Endodermal cell (in vitro differentiated cells): Measurements from ENCODE around the gene DGCR6L. TPM values are rescaled to one million over a fixed set of nuclear protein-coding genes. Genes with fewer than 3 reads are reported as not detected.

Source experiments
- DNase-seq: peaks from one replicate; pipeline ENCODE4 v3.0.0-alpha.2; 2017
- H3K27ac ChIP-seq: 2 replicates; pipeline ENCODE4 v1.5.1; 2013; ENCODE audit warnings: mild to moderate bottlenecking, low read depth, low read length, moderate library complexity
- H3K27me3 ChIP-seq: 2 replicates; pipeline ENCODE4 v1.6.1; 2013; ENCODE audit warnings: mild to moderate bottlenecking, low read length, moderate library complexity; ENCODE audit not compliant: insufficient read depth, control insufficient read depth, poor library complexity, severe bottlenecking
- H3K36me3 ChIP-seq: 2 replicates; pipeline ENCODE4 v1.7.0; 2013; ENCODE audit warnings: mild to moderate bottlenecking, low read length, moderate library complexity; ENCODE audit not compliant: control insufficient read depth, insufficient read depth
- H3K4me1 ChIP-seq: one replicate; pipeline ENCODE4 v1.7.0; 2013; ENCODE audit warnings: low read length; ENCODE audit not compliant: control insufficient read depth, insufficient read depth
- H3K4me3 ChIP-seq: 2 replicates; pipeline ENCODE4 v1.5.1; 2013; ENCODE audit warnings: mild to moderate bottlenecking, low read length, moderate library complexity
- H3K9ac ChIP-seq: 2 replicates; pipeline ENCODE4 v1.6.1; 2013; ENCODE audit warnings: mild to moderate bottlenecking, low read length, moderate library complexity; ENCODE audit not compliant: poor library complexity, severe bottlenecking; ENCODE audit errors: extremely low read depth
- H3K9me3 ChIP-seq: 2 replicates; pipeline ENCODE4 v1.6.1; 2013; ENCODE audit warnings: mild to moderate bottlenecking, low read length, moderate library complexity; ENCODE audit not compliant: control insufficient read depth
- H3K27ac Mint-ChIP-seq: 2 replicates; pipeline ENCODE4 v1.8.0; 2020; ENCODE audit warnings: mixed read lengths
- H3K27me3 Mint-ChIP-seq: 2 replicates; pipeline ENCODE4 v1.8.0; 2021; ENCODE audit warnings: mild to moderate bottlenecking, mixed read lengths; ENCODE audit not compliant: insufficient read depth
- H3K36me3 Mint-ChIP-seq: 2 replicates; pipeline ENCODE4 v1.8.0; 2020; ENCODE audit warnings: low read depth, mixed read lengths
- H3K4me1 Mint-ChIP-seq: 2 replicates; pipeline ENCODE4 v1.8.0; 2020; ENCODE audit warnings: mixed read lengths
- H3K4me3 Mint-ChIP-seq: 2 replicates; pipeline ENCODE4 v1.8.0; 2020; ENCODE audit warnings: mild to moderate bottlenecking, moderate library complexity, mixed read lengths
- H3K9me3 Mint-ChIP-seq: 2 replicates; pipeline ENCODE4 v1.8.0; 2020; ENCODE audit warnings: mild to moderate bottlenecking, mixed read lengths
- WGBS, 2 experiments: methylation state at CpG; one replicate each; pipeline versions ENCODE4 v1.1.5 to v1.1.7; 2013; ENCODE audit warnings: missing lambda C conversion rate in 2 of 2, mixed read lengths in 1 of 2; ENCODE audit not compliant: insufficient coverage in 1 of 2, insufficient read length in 1 of 2; 5-methylcytosine and 5-hydroxymethylcytosine counted together
- total RNA-seq, 2 donors: library from RNA; stranded (reverse); fragmentation: NEBNext Ultra II Directional in 1 of 2; extraction: Animal tissue kit (Norgen Biotek cat#: 25700) in 1 of 2; gene quantifications; 2 replicates in 1 of 2; 3 replicates in 1 of 2; pipeline ENCODE4 v1.2.1, GENCODE V29; 2021
- TF ChIP-seq, protein P1 (sequence below): fragments of 200-600 bp; sonication (generic); conservative IDR thresholded peaks from 2 replicates; pipeline ENCODE4 v1.5.0; 2021; ENCODE audit warnings: antibody characterized with exemption, mild to moderate bottlenecking

The DGCR6L gene
- total RNA-seq, 2 donors from 2014 or later = 51.3 to 53.7 TPM

DNA sequence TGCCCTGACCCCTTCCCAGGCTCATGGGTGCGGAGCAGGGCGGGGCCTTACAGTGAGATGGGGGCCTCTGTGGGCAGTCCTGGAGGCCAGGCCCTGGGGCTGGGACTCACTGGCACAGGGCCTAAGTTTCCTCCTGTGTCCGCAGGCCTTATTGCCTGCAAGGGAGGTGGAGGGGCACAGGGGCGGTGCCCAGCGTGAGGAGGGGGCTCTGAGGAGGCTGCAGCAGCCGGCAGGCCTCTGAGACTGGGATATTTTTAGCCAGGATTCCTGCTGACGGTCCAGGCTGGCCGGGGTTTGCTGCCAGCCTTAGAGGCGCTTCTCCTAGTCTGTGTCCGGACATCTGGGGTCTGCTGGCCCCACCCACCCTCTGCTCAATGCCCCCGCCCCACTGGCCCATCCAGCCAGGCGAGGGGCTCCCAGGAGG is 46.1 kb downstream of the DGCR6L start:
- Mint-ChIP-seq H3K4me1 (peaks cover 4% of the 10 kb centered on the region), H3K4me3 (no peak overlapping the region), H3K9me3 (no peaks in the 10 kb centered on the region), H3K36me3 (no peaks in the 10 kb centered on the region), H3K27me3 (no peaks in the 10 kb centered on the region), H3K27ac (no peak overlapping the region)
- DNase-seq = no peak
- Histone ChIP-seq H3K9me3 (no peaks in the 10 kb centered on the region), H3K4me1 (no peaks in the 10 kb centered on the region), H3K36me3 (no peaks in the 10 kb centered on the region), H3K27ac (no peak overlapping the region), H3K4me3 (no peak overlapping the region), H3K27me3 (no peaks in the 10 kb centered on the region), H3K9ac (no peak overlapping the region)
- 92 to 93% methylated on average over 7 to 12 of the region's 12 CpGs for WGBS, 2 experiments
- TF ChIP-seq, protein P1, sequence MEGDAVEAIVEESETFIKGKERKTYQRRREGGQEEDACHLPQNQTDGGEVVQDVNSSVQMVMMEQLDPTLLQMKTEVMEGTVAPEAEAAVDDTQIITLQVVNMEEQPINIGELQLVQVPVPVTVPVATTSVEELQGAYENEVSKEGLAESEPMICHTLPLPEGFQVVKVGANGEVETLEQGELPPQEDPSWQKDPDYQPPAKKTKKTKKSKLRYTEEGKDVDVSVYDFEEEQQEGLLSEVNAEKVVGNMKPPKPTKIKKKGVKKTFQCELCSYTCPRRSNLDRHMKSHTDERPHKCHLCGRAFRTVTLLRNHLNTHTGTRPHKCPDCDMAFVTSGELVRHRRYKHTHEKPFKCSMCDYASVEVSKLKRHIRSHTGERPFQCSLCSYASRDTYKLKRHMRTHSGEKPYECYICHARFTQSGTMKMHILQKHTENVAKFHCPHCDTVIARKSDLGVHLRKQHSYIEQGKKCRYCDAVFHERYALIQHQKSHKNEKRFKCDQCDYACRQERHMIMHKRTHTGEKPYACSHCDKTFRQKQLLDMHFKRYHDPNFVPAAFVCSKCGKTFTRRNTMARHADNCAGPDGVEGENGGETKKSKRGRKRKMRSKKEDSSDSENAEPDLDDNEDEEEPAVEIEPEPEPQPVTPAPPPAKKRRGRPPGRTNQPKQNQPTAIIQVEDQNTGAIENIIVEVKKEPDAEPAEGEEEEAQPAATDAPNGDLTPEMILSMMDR = no peak

DNA sequence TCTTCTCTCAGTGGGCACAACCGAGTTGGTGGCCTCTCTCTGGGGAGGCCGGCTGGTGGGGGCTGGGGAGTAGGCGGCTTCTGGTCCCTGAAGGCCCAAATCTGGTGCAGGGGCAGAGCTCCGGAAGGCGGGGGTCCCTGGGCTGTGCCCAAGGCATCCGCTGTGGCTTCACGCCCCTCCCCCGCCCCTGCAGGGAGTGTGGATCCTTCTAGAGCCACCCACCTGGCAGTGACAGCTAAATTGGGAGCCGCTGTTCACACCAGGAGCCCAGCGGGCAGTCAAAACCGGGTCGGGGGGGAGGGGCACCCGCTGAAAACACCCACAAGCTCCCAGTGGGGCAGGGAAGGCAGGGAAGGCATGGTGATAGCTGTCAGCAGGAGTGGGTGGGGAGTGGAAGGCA is 47.2 kb downstream of the DGCR6L start:
- Mint-ChIP-seq H3K4me1 (peaks cover 4% of the 10 kb centered on the region), H3K27ac (no peak overlapping the region), H3K4me3 (no peak overlapping the region), H3K27me3 (no peaks in the 10 kb centered on the region), H3K36me3 (no peaks in the 10 kb centered on the region), H3K9me3 (no peaks in the 10 kb centered on the region)
- H3K4me1 ChIP-seq = no peaks in the 10 kb centered on the region
- H3K4me3 ChIP-seq = no peak overlapping the region
- WGBS, 2 experiments = 90 to 91% methylated on average over 2 to 13 of the region's 13 CpGs
- H3K36me3 ChIP-seq = no peaks in the 10 kb centered on the region
- no peaks in the 10 kb centered on the region for H3K9me3 ChIP-seq
- H3K27ac ChIP-seq = no peak overlapping the region
- H3K27me3 ChIP-seq = no peaks in the 10 kb centered on the region
- no peak for DNase-seq
- TF ChIP-seq, protein P1 = no peak
- H3K9ac ChIP-seq = no peak overlapping the region

- H3K4me3 Mint-ChIP-seq = no peak overlapping the region
- Histone ChIP-seq H3K9me3 (no peaks in the 10 kb centered on the region), H3K4me1 (no peaks in the 10 kb centered on the region), H3K4me3 (no peak overlapping the region), H3K27me3 (no peaks in the 10 kb centered on the region), H3K36me3 (no peaks in the 10 kb centered on the region), H3K27ac (no peak overlapping the region), H3K9ac (no peak overlapping the region)
- TF ChIP-seq, protein P1 = no peak
- no peaks in the 10 kb centered on the region for H3K9me3 Mint-ChIP-seq
- H3K27ac Mint-ChIP-seq = no peak overlapping the region
- no peak for DNase-seq
- H3K4me1 Mint-ChIP-seq = peaks cover 4% of the 10 kb centered on the region
- H3K36me3 Mint-ChIP-seq = no peaks in the 10 kb centered on the region
- 94 to 96% methylated on average over 7 to 9 of the region's 9 CpGs for WGBS, 2 experiments
- H3K27me3 Mint-ChIP-seq = no peaks in the 10 kb centered on the region
Measured at GRCh38 chr22:20272174-20272573, 47.7 kb downstream of the DGCR6L start.
